ENCODE data around the gene CENPV.

The CENPV gene

DNA sequence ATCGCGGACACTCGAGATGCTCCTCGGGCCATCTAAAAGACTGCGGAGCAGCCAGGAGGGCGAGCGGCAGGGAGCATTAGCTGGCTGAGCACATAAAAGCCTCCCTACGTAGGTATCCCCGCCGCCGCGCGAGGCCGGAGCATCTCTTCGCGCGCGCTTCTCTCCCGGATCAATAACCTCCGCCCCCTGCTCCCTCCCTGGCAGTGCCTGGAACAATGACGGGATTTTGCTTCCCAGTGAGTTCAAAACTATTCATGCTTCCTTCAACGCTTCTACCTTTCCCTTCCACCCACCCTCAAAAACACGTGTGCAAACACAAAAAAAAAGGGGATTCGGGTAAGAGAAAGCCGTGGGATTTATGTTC lies 984 bp downstream of the CENPV start:
- peak overlapping the region; percentile 54; the same call in 1 of the 2 replicates for H3K27ac ChIP-seq
- H3K36me3 ChIP-seq (ENCODE audit: insufficient read depth, low read length): peaks cover 24% of the 10 kb centered on the region
- peak overlapping the region; percentile 87 for H3K9ac ChIP-seq (ENCODE audit: insufficient read length)
- peak overlapping the region; percentile 96 for H3K4me3 ChIP-seq
- H3K9me3 ChIP-seq (ENCODE audit: low read depth, low read length): no peaks in the 10 kb centered on the region
- DNase-seq (ENCODE audit: low read depth, low spot score): no peak
- TF ChIP-seq EZH2 (IDR thresholded peaks at IDR 0.05): no peak
- TF ChIP-seq POLR2AphosphoS5 (IDR thresholded peaks at IDR 0.05; ENCODE audit: borderline replicate concordance, low read depth, low read length): no peak
- TF ChIP-seq FOXP2 (optimal IDR thresholded peaks at IDR 0.05; ENCODE audit: control extremely low read depth, extremely low read length, insufficient read depth): no peak

DNA sequence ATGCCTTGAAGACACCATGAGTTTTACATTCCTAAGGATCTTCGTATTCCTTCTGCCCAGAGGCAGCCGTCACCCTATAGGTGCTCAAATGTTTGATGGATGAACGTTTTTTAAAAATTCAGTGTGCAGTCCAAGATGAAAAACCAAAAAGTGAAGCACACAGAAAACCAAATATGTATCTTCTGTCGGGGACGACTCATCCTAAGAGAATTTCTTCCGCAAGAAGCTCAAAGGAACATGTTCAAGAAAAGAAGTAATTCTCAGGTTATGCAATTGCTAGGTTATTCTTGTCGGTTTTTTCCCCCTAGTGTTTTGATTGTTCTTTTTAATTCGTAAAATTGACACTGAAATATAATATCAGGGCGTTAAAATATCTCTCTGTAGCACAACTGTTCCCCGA lies 1.4 kb downstream of the CENPV start:
- Histone ChIP-seq H3K9ac (ENCODE audit: insufficient read length) (peak overlapping the region; percentile 87), H3K36me3 (ENCODE audit: insufficient read depth, low read length) (peaks cover 28% of the 10 kb centered on the region), H3K9me3 (ENCODE audit: low read depth, low read length) (no peaks in the 10 kb centered on the region), H3K4me3 (peak overlapping the region; percentile 96), H3K27ac (no peak overlapping the region)
- no peak for TF ChIP-seq EZH2 (IDR thresholded peaks at IDR 0.05)
- TF ChIP-seq POLR2AphosphoS5 (IDR thresholded peaks at IDR 0.05; ENCODE audit: borderline replicate concordance, low read depth, low read length): no peak
- TF ChIP-seq FOXP2 (optimal IDR thresholded peaks at IDR 0.05; ENCODE audit: control extremely low read depth, extremely low read length, insufficient read depth): no peak
- DNase-seq (ENCODE audit: low read depth, low spot score): no peak

DNA sequence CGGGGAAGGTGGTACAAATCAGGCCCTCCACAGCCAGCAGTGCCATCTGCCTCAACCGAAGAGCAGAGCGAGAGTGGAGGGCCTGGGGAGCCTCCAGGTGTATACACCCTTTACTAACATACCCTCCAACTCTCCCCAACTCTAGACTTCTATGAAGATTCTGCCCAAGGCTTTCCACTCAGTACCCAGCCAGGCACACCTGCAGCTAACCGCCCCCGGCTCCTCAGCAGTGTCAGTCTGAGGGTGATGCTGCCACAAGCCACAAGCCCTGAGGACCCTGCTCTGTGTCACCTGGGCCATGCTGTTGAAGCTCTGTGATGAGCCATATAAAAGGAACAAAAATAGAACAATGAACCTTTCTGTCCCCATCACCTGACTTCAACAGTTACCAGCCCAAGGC lies 3.8 kb downstream of the CENPV start:
- no peak overlapping the region for H3K27ac ChIP-seq
- TF ChIP-seq POLR2AphosphoS5 (IDR thresholded peaks at IDR 0.05; ENCODE audit: borderline replicate concordance, low read depth, low read length): no peak
- TF ChIP-seq EZH2 (IDR thresholded peaks at IDR 0.05): no peak
- TF ChIP-seq FOXP2 (optimal IDR thresholded peaks at IDR 0.05; ENCODE audit: control extremely low read depth, extremely low read length, insufficient read depth): no peak
- H3K9me3 ChIP-seq (ENCODE audit: low read depth, low read length): no peaks in the 10 kb centered on the region
- no peak overlapping the region for H3K4me3 ChIP-seq
- peaks cover 31% of the 10 kb centered on the region for H3K36me3 ChIP-seq (ENCODE audit: insufficient read depth, low read length)
- DNase-seq (ENCODE audit: low read depth, low spot score): no peak
- H3K9ac ChIP-seq (ENCODE audit: insufficient read length): no peak overlapping the region

DNA sequence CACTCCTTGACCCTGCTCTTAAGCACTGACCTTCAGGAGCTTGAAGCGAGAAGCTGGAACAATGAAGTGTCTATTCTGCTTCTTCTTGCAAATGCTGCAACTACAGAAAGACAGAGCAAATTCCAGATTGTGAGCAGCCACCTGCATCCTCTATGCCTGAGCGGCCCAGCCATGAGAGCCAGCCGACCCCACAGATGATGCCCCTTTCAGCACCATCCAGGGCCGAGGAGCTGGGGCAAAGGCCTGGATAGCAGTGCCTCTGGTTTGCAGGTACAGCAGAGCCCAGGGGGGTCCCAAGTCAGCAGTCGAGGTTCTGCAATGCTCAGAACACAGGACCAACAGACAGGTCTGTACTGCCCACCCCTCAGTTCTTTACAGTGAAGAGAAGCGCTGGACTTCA lies 4.7 kb downstream of the CENPV start:
- DNase-seq (ENCODE audit: low read depth, low spot score): no peak
- H3K9ac ChIP-seq (ENCODE audit: insufficient read length): no peak overlapping the region
- no peak for TF ChIP-seq EZH2 (IDR thresholded peaks at IDR 0.05)
- TF ChIP-seq FOXP2 (optimal IDR thresholded peaks at IDR 0.05; ENCODE audit: control extremely low read depth, extremely low read length, insufficient read depth): no peak
- no peak for TF ChIP-seq POLR2AphosphoS5 (IDR thresholded peaks at IDR 0.05; ENCODE audit: borderline replicate concordance, low read depth, low read length)
- H3K9me3 ChIP-seq (ENCODE audit: low read depth, low read length): no peaks in the 10 kb centered on the region
- no peak overlapping the region for H3K27ac ChIP-seq
- no peak overlapping the region for H3K4me3 ChIP-seq
- peaks cover 35% of the 10 kb centered on the region for H3K36me3 ChIP-seq (ENCODE audit: insufficient read depth, low read length)

DNA sequence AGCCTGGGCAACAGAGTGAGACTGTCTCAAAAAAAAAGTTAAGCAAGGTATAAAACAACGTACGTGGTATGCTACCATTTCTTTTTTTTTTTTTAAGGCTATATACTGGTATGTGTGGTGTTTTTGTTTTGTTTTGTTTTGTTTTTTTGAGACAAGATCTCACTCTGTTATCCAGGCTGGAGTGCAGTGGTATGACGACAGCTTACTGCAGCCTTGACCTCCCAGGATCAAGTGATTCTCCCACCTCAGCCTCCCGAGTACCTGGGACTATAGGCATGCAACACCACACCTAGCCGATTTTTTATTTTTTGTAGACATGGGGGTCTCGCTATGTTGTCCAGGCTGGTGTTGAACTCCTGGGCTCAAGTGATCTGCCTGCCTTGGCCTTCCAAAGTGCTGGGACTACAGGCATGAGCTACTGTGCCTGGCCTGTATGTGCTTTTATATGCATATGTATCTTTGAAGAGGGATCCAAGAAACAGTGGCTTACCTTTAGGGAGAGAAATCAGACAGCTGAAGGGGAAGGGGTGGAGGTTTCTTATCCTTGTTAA lies 6.5 kb downstream of the CENPV start:
- DNase-seq (ENCODE audit: low read depth, low spot score): no peak
- TF ChIP-seq POLR2AphosphoS5 (IDR thresholded peaks at IDR 0.05; ENCODE audit: borderline replicate concordance, low read depth, low read length): no peak
- no peak for TF ChIP-seq FOXP2 (optimal IDR thresholded peaks at IDR 0.05; ENCODE audit: control extremely low read depth, extremely low read length, insufficient read depth)
- peaks cover 42% of the 10 kb centered on the region for H3K36me3 ChIP-seq (ENCODE audit: insufficient read depth, low read length)

DNA sequence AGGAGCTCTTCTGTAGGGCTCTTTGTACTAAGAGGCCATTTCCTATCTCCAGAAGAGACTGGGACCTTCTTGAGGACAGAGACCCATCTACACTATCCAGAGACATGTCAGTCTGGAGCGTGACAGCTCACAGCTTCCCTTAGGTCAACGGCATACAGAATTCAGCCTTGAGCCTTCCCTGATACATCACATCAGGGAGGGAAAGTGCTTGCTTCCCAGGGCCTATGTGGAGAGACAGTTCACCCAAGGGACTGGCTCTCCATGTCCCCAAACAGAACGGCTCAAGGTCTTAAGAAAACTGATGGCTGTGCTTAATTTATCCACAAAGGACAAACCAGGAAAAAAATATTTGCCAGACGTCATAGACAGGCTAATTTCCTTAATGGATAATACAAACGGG lies 7.7 kb downstream of the CENPV start:
- Histone ChIP-seq H3K9ac (ENCODE audit: insufficient read length) (no peak overlapping the region), H3K27ac (no peak overlapping the region), H3K4me3 (no peak overlapping the region), H3K36me3 (ENCODE audit: insufficient read depth, low read length) (peaks cover 42% of the 10 kb centered on the region), H3K9me3 (ENCODE audit: low read depth, low read length) (no peaks in the 10 kb centered on the region)
- no peak for DNase-seq (ENCODE audit: low read depth, low spot score)
- TF ChIP-seq POLR2AphosphoS5 (IDR thresholded peaks at IDR 0.05; ENCODE audit: borderline replicate concordance, low read depth, low read length) (no peak), EZH2 (IDR thresholded peaks at IDR 0.05) (no peak), FOXP2 (optimal IDR thresholded peaks at IDR 0.05; ENCODE audit: control extremely low read depth, extremely low read length, insufficient read depth) (no peak)

More for the DNA sequence above, 6.5 kb downstream of the CENPV start:
- Histone ChIP-seq H3K4me3 (no peak overlapping the region), H3K9ac (ENCODE audit: insufficient read length) (no peak overlapping the region), H3K27ac (no peak overlapping the region), H3K9me3 (ENCODE audit: low read depth, low read length) (no peaks in the 10 kb centered on the region)

DNA sequence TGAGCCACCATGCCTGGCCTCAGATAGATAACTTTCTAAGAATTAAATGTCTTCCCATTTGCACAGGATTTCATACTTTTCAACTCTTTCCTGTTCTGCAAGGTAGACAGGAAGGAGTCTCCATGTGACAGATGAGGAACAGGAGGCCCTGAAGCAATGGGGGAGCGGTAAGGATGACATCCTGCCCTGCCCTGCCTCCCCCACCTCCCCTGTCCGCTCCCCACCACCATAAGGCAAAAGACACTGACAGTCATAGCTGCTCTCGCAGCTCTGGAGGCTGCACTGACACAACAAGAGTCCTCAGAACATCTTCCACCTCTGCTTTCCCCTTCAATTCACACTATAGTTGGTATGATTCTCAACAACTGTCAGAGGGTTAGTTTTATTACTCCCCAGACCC lies 9.7 kb downstream of the CENPV start:
- TF ChIP-seq EZH2 (IDR thresholded peaks at IDR 0.05) (no peak), POLR2AphosphoS5 (IDR thresholded peaks at IDR 0.05; ENCODE audit: borderline replicate concordance, low read depth, low read length) (no peak), FOXP2 (optimal IDR thresholded peaks at IDR 0.05; ENCODE audit: control extremely low read depth, extremely low read length, insufficient read depth) (no peak)
- no peak overlapping the region for H3K4me3 ChIP-seq
- H3K9me3 ChIP-seq (ENCODE audit: low read depth, low read length): no peaks in the 10 kb centered on the region
- H3K27ac ChIP-seq: no peak overlapping the region
- H3K36me3 ChIP-seq (ENCODE audit: insufficient read depth, low read length): peaks cover 28% of the 10 kb centered on the region
- DNase-seq (ENCODE audit: low read depth, low spot score): no peak
- no peak overlapping the region for H3K9ac ChIP-seq (ENCODE audit: insufficient read length)

DNA sequence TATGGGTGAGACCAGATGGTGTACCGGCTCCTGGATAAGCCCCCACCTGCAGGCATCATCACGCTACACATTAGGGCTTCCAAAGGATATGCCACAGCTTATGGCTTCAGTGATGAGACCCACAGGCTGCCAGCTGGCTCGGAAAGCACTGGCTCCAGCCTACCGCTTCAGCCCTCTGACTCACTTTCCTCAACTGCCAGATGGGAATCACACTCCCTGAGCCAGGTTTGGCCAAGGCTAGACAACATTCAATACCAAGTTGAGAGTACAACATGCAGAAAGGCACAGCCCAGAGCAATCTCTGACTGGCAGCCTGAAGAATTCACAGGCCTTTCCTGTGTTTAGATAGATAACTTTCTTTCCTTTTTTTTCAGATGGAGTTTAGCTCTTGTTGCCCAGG lies 10.3 kb downstream of the CENPV start:
- no peaks in the 10 kb centered on the region for H3K9me3 ChIP-seq (ENCODE audit: low read depth, low read length)
- no peak overlapping the region for H3K4me3 ChIP-seq
- DNase-seq (ENCODE audit: low read depth, low spot score): no peak
- H3K27ac ChIP-seq: no peak overlapping the region
- no peak for TF ChIP-seq POLR2AphosphoS5 (IDR thresholded peaks at IDR 0.05; ENCODE audit: borderline replicate concordance, low read depth, low read length)
- no peak for TF ChIP-seq FOXP2 (optimal IDR thresholded peaks at IDR 0.05; ENCODE audit: control extremely low read depth, extremely low read length, insufficient read depth)
- TF ChIP-seq EZH2 (IDR thresholded peaks at IDR 0.05): no peak
- H3K36me3 ChIP-seq (ENCODE audit: insufficient read depth, low read length): peaks cover 24% of the 10 kb centered on the region
- H3K9ac ChIP-seq (ENCODE audit: insufficient read length): no peak overlapping the region

DNA sequence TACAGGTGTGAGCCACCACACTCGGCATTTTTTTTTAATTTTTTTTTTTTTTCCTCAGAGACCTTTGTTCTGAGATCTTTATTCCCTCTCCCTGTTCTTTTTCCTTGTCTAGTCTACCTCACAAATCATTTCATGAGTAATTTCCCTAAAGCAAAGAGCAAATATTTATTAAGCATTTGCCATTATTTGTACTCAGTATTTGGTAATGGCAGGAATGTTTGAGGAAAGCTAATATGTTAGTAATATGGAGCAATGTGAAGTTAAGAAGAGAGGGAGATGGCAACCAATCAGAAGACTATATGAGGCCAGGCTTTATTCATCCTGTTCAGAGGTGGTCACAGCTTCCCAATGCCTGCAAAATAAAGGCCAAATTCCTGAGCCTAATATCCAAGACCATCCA lies 13.3 kb downstream of the CENPV start:
- DNase-seq (ENCODE audit: low read depth, low spot score): no peak
- Histone ChIP-seq H3K36me3 (ENCODE audit: insufficient read depth, low read length) (peaks cover 12% of the 10 kb centered on the region; the same call in 1 of the 2 replicates), H3K27ac (no peak overlapping the region), H3K9me3 (ENCODE audit: low read depth, low read length) (no peaks in the 10 kb centered on the region), H3K9ac (ENCODE audit: insufficient read length) (no peak overlapping the region), H3K4me3 (no peak overlapping the region)
- TF ChIP-seq POLR2AphosphoS5 (IDR thresholded peaks at IDR 0.05; ENCODE audit: borderline replicate concordance, low read depth, low read length): no peak
- TF ChIP-seq EZH2 (IDR thresholded peaks at IDR 0.05): no peak
- no peak for TF ChIP-seq FOXP2 (optimal IDR thresholded peaks at IDR 0.05; ENCODE audit: control extremely low read depth, extremely low read length, insufficient read depth)
